Measurements from ENCODE around the gene UGT1A10.
"Not testable (repeated sequence)": the region's sequence is repeated elsewhere in the genome, so short reads cannot be mapped to it uniquely, and the experiment has no call there.

GRCh38 chr2:233636306-233636705 is at the start of gene UGT1A10:
- not testable (repeated sequence) for TF ChIP-seq CTCF (IDR thresholded peaks at IDR 0.05); EZH2 (IDR thresholded peaks at IDR 0.05; ENCODE audit: borderline replicate concordance, insufficient read depth, low read depth, low read length, poor library complexity, severe bottlenecking)
